Lung (tissue), 12 donors: Measurements from ENCODE around the gene ARID1B. TPM values are rescaled to one million over a fixed set of nuclear protein-coding genes. Genes with fewer than 3 reads are reported as not detected.
A peak's percentile ranks its signal among the peaks of the same experiment; 100 is the strongest.

Experiments
- ATAC-seq: fragments of 200-7000 bp; cut with Tn5 transposase; one replicate; pipeline ENCODE4 v1.9.1; 2020; ENCODE audit warnings: moderate number of reproducible peaks; ENCODE audit not compliant: insufficient read depth, low FRiP score
- DNase-seq, 3 donors: peaks; one replicate each; pipeline ENCODE4 v3.0.0-alpha.2; 2013 to 2017
- H3K27ac ChIP-seq, 2 donors: one replicate each; pipeline ENCODE4 v1.5.1; 2013; ENCODE audit warnings: mild to moderate bottlenecking in 2 of 2, moderate library complexity in 2 of 2, control low read depth in 1 of 2, inconsistent platforms in 1 of 2, low read depth in 1 of 2, low read length in 1 of 2
- H3K27me3 ChIP-seq, 3 donors: one replicate each; pipeline ENCODE4 v1.5.1; 2013; ENCODE audit warnings: low read length in 2 of 3; ENCODE audit not compliant: control insufficient read depth in 3 of 3, insufficient read depth in 3 of 3
- H3K36me3 ChIP-seq, 4 donors: one replicate each; pipeline ENCODE4 v1.5.1; 2013; ENCODE audit warnings: low read length in 4 of 4, mild to moderate bottlenecking in 1 of 4, moderate library complexity in 1 of 4; ENCODE audit not compliant: control insufficient read depth in 4 of 4, insufficient read depth in 4 of 4
- H3K4me1 ChIP-seq, 5 donors: one replicate each; pipeline ENCODE4 v1.5.1; 2013; ENCODE audit warnings: low read length in 5 of 5, mild to moderate bottlenecking in 2 of 5, moderate library complexity in 1 of 5; ENCODE audit not compliant: control insufficient read depth in 5 of 5, insufficient read depth in 5 of 5
- H3K4me3 ChIP-seq: one replicate; pipeline ENCODE4 v1.5.1; 2013; ENCODE audit warnings: mild to moderate bottlenecking, control low read depth, moderate library complexity
- H3K9ac ChIP-seq, 2 donors: one replicate each; pipeline ENCODE4 v1.5.1; 2013; ENCODE audit warnings: low read length in 2 of 2, control low read depth in 1 of 2; ENCODE audit not compliant: insufficient read depth in 1 of 2
- H3K9me3 ChIP-seq, 4 donors: one replicate each; pipeline ENCODE4 v1.5.1; 2013; ENCODE audit warnings: low read length in 3 of 4, mild to moderate bottlenecking in 1 of 4, moderate library complexity in 1 of 4; ENCODE audit not compliant: control insufficient read depth in 4 of 4, insufficient read depth in 3 of 4
- WGBS, 2 donors: extraction: QIAGEN DNeasy Blood & Tissue Kit; methylation state at CpG; one replicate each; pipeline ENCODE4 v1.1.7; 2013; 5-methylcytosine and 5-hydroxymethylcytosine counted together
- polyA plus RNA-seq, 2 donors: library from polyadenylated mRNA; stranded (reverse); fragments of 200-250 nt; gene quantifications; one replicate each; pipeline ENCODE4 v1.2.1, GENCODE V29; 2013
- total RNA-seq, 2 donors: library from RNA; depleted of rRNA in 1 of 2; stranded (reverse); fragments of >200 nt in 1 of 2; gene quantifications; one replicate each; pipeline ENCODE4 v1.2.1, GENCODE V29; 2014 to 2021
- TF ChIP-seq, protein P1 (sequence below): IDR thresholded peaks from 2 replicates; pipeline ENCODE4 v1.5.1; 2012; ENCODE audit warnings: mild to moderate bottlenecking; ENCODE audit errors: control extremely low read depth, extremely low read depth
- donor health status: control.
- donor health status: control.
- donor health status: Bipolar disorder and iron deficiency.
- donor health status: healthy.
- donor health status: DM: yes; HTN: yes; CAD: no.

ARID1B gene
- total and polyA plus RNA-seq, 4 donors, result 10.5 to 239 (median 50.9) TPM

GRCh38 chr6:157123234-157123633, 346.1 kb downstream of the ARID1B start:
- 72 to 84% methylated on average over 6 of the region's 6 CpGs for WGBS, 2 donors
- Histone ChIP-seq H3K27me3 (no peaks in the 10 kb centered on the region), H3K9me3 (no peaks in the 10 kb centered on the region), H3K4me3 (no peak overlapping the region), H3K36me3 (no peaks in the 10 kb centered on the region), H3K9ac (no peak overlapping the region), H3K27ac (no peak overlapping the region), H3K4me1 (peaks cover 2 to 37% (median 15%) of the 10 kb centered on the region in 5 donors)
- TF ChIP-seq, protein P1, sequence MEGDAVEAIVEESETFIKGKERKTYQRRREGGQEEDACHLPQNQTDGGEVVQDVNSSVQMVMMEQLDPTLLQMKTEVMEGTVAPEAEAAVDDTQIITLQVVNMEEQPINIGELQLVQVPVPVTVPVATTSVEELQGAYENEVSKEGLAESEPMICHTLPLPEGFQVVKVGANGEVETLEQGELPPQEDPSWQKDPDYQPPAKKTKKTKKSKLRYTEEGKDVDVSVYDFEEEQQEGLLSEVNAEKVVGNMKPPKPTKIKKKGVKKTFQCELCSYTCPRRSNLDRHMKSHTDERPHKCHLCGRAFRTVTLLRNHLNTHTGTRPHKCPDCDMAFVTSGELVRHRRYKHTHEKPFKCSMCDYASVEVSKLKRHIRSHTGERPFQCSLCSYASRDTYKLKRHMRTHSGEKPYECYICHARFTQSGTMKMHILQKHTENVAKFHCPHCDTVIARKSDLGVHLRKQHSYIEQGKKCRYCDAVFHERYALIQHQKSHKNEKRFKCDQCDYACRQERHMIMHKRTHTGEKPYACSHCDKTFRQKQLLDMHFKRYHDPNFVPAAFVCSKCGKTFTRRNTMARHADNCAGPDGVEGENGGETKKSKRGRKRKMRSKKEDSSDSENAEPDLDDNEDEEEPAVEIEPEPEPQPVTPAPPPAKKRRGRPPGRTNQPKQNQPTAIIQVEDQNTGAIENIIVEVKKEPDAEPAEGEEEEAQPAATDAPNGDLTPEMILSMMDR, result no peak
- no peak for ATAC-seq
- peak; percentile 70 to 96 (median 91) for DNase-seq

DNA sequence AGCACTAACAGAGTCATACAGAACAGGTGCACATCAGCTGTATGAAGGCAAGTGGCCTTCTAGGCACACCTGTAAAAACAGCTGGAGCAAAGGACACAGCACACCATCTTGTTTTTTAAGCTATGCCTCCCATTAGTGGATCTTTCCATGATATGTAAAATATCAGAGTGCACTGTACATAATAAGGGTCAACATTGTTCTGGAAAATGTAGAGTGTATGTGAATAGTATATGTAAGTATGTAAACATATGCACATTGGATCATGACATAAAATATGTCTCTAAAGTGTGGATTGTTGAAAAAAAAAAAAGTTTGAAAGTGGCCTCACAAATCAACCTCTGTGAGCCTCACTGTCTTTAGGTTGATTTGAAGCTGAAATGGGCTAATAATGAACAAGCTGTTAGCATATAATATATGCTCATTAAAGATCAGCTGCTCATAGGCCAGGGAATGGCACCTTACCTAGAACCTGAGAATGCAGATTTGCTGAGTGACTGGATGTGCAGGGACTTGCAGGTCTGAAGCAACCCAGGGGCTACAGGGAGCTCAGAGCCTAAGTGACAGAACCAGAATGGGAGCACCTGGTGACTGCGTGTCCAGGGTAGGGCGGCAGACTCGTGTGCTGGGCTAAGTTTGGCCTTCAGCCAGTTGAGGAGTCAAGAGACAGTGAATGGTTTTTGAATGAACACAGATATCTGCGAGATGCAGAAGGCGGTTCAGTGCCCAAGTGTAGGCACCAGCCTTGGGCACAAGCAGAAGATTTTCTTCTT, 347.5 kb downstream of the ARID1B start:
- Histone ChIP-seq H3K9me3 (no peaks in the 10 kb centered on the region), H3K4me1 (peaks cover 2 to 46% (median 19%) of the 10 kb centered on the region in 5 donors), H3K27me3 (no peaks in the 10 kb centered on the region), H3K27ac (no peak overlapping the region), H3K4me3 (no peak overlapping the region), H3K9ac (peak overlapping the region in 1 of 2 donors; percentile 3), H3K36me3 (no peaks in the 10 kb centered on the region)
- DNase-seq (no peak), ATAC-seq (no peak)
- TF ChIP-seq, protein P1, result no peak
- WGBS, 2 donors, result 91 to 94% methylated on average over 5 of the region's 5 CpGs

- Histone ChIP-seq H3K9me3 (no peaks in the 10 kb centered on the region), H3K9ac (no peak overlapping the region), H3K4me3 (no peak overlapping the region), H3K36me3 (no peaks in the 10 kb centered on the region), H3K27me3 (no peaks in the 10 kb centered on the region), H3K4me1 (peaks cover 2 to 46% (median 19%) of the 10 kb centered on the region in 5 donors), H3K27ac (no peak overlapping the region)
- ATAC-seq (no peak), DNase-seq (no peak)
- TF ChIP-seq, protein P1, result no peak
- WGBS, 2 donors, result 94% methylated on average over 7 of the region's 7 CpGs
Observed at GRCh38 chr6:157125531-157125930, 348.4 kb downstream of the ARID1B start.
